ENCODE measurements around the gene TMC5. TPM values are rescaled to one million over a fixed set of nuclear protein-coding genes. Genes with fewer than 3 reads are reported as not detected.
"Not testable (repeated sequence)": the region's sequence is repeated elsewhere in the genome, so short reads cannot be mapped to it uniquely, and the experiment has no call there.

Gene TMC5
- total and polyA plus RNA-seq, 2 donors (not counting 3 experiments of a cell fraction or from before 2014, with no cell fraction given), result not detected

GRCh38 chr16:19393226-19394111 is 24.2 kb upstream of the TMC5 start:
- DNase-seq (ENCODE audit: low read depth, low spot score), result peak; percentile 3
- Histone ChIP-seq H3K4me1 (ENCODE audit: control insufficient read depth, extremely low read depth, insufficient read depth, low read length) (no peaks in the 10 kb centered on the region), H3K9ac (replicated peaks; ENCODE audit: extremely low read depth, insufficient read depth, low read length) (no peak overlapping the region), H3K79me2 (ENCODE audit: control insufficient read depth, insufficient read depth, low read length) (no peaks in the 10 kb centered on the region), H3K27me3 (ENCODE audit: control insufficient read depth in 2 of 2, insufficient read depth in 2 of 2, low read length in 2 of 2) (no peaks in the 10 kb centered on the region), H3K36me3 (ENCODE audit: control insufficient read depth in 2 of 2, extremely low read depth in 1 of 2, insufficient read depth in 2 of 2, low read length in 2 of 2) (no peaks in the 10 kb centered on the region), H2AFZ (ENCODE audit: low read depth, low read length) (no peak overlapping the region), H3K4me2 (ENCODE audit: insufficient read depth, low read length) (no peak overlapping the region), H3K27ac (ENCODE audit: insufficient read depth, low read depth, low read length) (no peak overlapping the region), H3K4me3 (replicated peaks in 1 of 3; ENCODE audit: insufficient read depth in 1 of 3, low read depth in 1 of 3, low read length in 3 of 3) (no peak overlapping the region), H3K9me3 (replicated peaks; ENCODE audit: control insufficient read depth, insufficient read depth, low read length) (no peaks in the 10 kb centered on the region), H3K9me1 (replicated peaks; ENCODE audit: control insufficient read depth, extremely low read depth, insufficient read depth, low read length) (no peaks in the 10 kb centered on the region), H4K20me1 (replicated peaks; ENCODE audit: control insufficient read depth, extremely low read depth, insufficient read depth, low read length) (no peaks in the 10 kb centered on the region)
- ChIA-PET POLR2A (no interaction called here), CTCF (no interaction called here)
- dilution Hi-C loops (cut with MboI; ENCODE audit: extremely low pct_ligation_motif_present, low sequenced_read_pairs), result no loop called here
- intact Hi-C loops (cut with micrococcal nuclease), result no loop called here
- FAIRE-seq, result no peak
- BruUV-seq (replicated peaks), result no TSS peak
- TF ChIP-seq EZH2 (IDR thresholded peaks at IDR 0.05; ENCODE audit: borderline replicate concordance, low read depth, low read length, severe bottlenecking) (no peak), FOS (IDR thresholded peaks at IDR 0.05; ENCODE audit: borderline replicate concordance, insufficient read depth, low read length) (peak; percentile 10), JUN (IDR thresholded peaks at IDR 0.05; ENCODE audit: borderline replicate concordance, insufficient read depth, insufficient read length, low read depth) (no peak), CTCF (IDR thresholded peaks at IDR 0.05; ENCODE audit: extremely low read depth in 1 of 2, insufficient read depth in 1 of 2, low read depth in 1 of 2, low read length in 2 of 2) (no peak)

- FAIRE-seq; H3K4me3 ChIP-seq (replicated peaks in 1 of 3; ENCODE audit: insufficient read depth in 1 of 3, low read depth in 1 of 3, low read length in 3 of 3); H3K9ac ChIP-seq (replicated peaks; ENCODE audit: extremely low read depth, insufficient read depth, low read length); dilution Hi-C loops (cut with MboI; ENCODE audit: extremely low pct_ligation_motif_present, low sequenced_read_pairs); H3K36me3 ChIP-seq (ENCODE audit: control insufficient read depth in 2 of 2, extremely low read depth in 1 of 2, insufficient read depth in 2 of 2, low read length in 2 of 2); DNase-seq (ENCODE audit: low read depth, low spot score); H3K4me1 ChIP-seq (ENCODE audit: control insufficient read depth, extremely low read depth, insufficient read depth, low read length); H3K9me3 ChIP-seq (replicated peaks; ENCODE audit: control insufficient read depth, insufficient read depth, low read length); H4K20me1 ChIP-seq (replicated peaks; ENCODE audit: control insufficient read depth, extremely low read depth, insufficient read depth, low read length); H3K9me1 ChIP-seq (replicated peaks; ENCODE audit: control insufficient read depth, extremely low read depth, insufficient read depth, low read length); H3K27ac ChIP-seq (ENCODE audit: insufficient read depth, low read depth, low read length); POLR2A ChIA-PET; H3K79me2 ChIP-seq (ENCODE audit: control insufficient read depth, insufficient read depth, low read length); H3K4me2 ChIP-seq (ENCODE audit: insufficient read depth, low read length); H2AFZ ChIP-seq (ENCODE audit: low read depth, low read length); intact Hi-C loops (cut with micrococcal nuclease); H3K27me3 ChIP-seq (ENCODE audit: control insufficient read depth in 2 of 2, insufficient read depth in 2 of 2, low read length in 2 of 2); BruUV-seq (replicated peaks): not testable (repeated sequence)
- CTCF ChIA-PET, result interaction anchor here (1.7 kb wide), 1 partner anchor 107 kb away, joined by 3 read pairs; no protein-coding TSS in a partner anchor
Measured at GRCh38 chr16:19395646-19396267, 21.9 kb upstream of the TMC5 start.
